ENCODE data around the gene ZNF33B.
"Not testable (repeated sequence)": the region's sequence is repeated elsewhere in the genome, so short reads cannot be mapped to it uniquely, and the experiment has no call there.

Gene ZNF33B

GRCh38 chr10:42638055-42638820 lies at the start of gene ZNF33B:
TSS of gene ZNF33B (minus strand) at chr10:42638570. CDS start at chr10:42636928, 1,642 bp downstream.
- DNase-seq: peak; percentile 93

GRCh38 chr10:42684517-42684916 lies 46.1 kb upstream of the ZNF33B start:
- DNase-seq: no peak

GRCh38 chr10:42680267-42680666 lies 41.9 kb upstream of the ZNF33B start:
- DNase-seq: no peak

- not testable (repeated sequence) for DNase-seq
Observed at GRCh38 chr10:42665181-42665979, 27.0 kb upstream of the ZNF33B start.

- no peak for DNase-seq
Observed at GRCh38 chr10:42654419-42654818, 16.0 kb upstream of the ZNF33B start.

- DNase-seq: no peak
Observed at GRCh38 chr10:42652858-42653257, 14.5 kb upstream of the ZNF33B start.

- no peak for DNase-seq
Observed at GRCh38 chr10:42650374-42650773, 12.0 kb upstream of the ZNF33B start.

- DNase-seq: no peak
Observed at GRCh38 chr10:42648512-42648911, 10.1 kb upstream of the ZNF33B start.

GRCh38 chr10:42646687-42647640 lies 8.6 kb upstream of the ZNF33B start:
- no peak for DNase-seq

GRCh38 chr10:42646214-42646613 lies 7.8 kb upstream of the ZNF33B start:
- no peak for DNase-seq

GRCh38 chr10:42645516-42645915 lies 7.1 kb upstream of the ZNF33B start:
- no peak for DNase-seq

GRCh38 chr10:42645103-42645502 lies 6.7 kb upstream of the ZNF33B start:
- DNase-seq: no peak

- no peak for DNase-seq
Observed at GRCh38 chr10:42640610-42641229, 2.4 kb upstream of the ZNF33B start.

- DNase-seq: no peak
Observed at GRCh38 chr10:42638821-42639270, 476 bp upstream of the ZNF33B start.

- DNase-seq: no peak
Observed at GRCh38 chr10:42637648-42638054, 719 bp downstream of the ZNF33B start.

GRCh38 chr10:42637142-42637541 lies 1.2 kb downstream of the ZNF33B start:
- DNase-seq: no peak

GRCh38 chr10:42635098-42635497 lies 3.3 kb downstream of the ZNF33B start:
- no peak for DNase-seq

- no peak for DNase-seq
Observed at GRCh38 chr10:42632564-42632963, 5.8 kb downstream of the ZNF33B start.

- no peak for DNase-seq
Observed at GRCh38 chr10:42630537-42631134, 7.7 kb downstream of the ZNF33B start.

GRCh38 chr10:42623929-42624328 lies 14.4 kb downstream of the ZNF33B start:
- DNase-seq: no peak

GRCh38 chr10:42618424-42618823 lies 19.9 kb downstream of the ZNF33B start:
- DNase-seq: no peak

- DNase-seq: no peak
Observed at GRCh38 chr10:42615419-42615818, 23.0 kb downstream of the ZNF33B start.
